ENCODE measurements around the gene RIMS4.

RIMS4 gene

DNA sequence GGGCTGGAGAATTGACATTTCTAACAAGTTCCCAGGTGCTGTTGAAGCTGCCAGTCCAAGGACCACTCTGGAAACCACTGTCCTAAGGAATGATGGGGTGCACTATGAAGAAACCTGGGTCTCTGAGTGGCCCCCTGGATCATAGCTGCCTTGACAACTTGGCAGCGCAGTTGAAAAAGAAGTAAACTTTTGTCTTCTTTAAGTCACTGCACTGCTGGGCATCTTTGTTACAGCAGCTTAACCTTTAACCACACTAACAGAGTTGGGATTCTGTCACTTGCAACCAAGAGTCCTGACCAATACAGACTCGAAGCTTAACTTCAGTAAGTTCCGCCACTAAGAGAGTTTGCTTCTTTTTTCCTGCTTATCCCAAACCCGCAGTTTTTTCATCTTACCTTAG, 73.2 kb downstream of the RIMS4 start:
- DNase-seq = no peak

DNA sequence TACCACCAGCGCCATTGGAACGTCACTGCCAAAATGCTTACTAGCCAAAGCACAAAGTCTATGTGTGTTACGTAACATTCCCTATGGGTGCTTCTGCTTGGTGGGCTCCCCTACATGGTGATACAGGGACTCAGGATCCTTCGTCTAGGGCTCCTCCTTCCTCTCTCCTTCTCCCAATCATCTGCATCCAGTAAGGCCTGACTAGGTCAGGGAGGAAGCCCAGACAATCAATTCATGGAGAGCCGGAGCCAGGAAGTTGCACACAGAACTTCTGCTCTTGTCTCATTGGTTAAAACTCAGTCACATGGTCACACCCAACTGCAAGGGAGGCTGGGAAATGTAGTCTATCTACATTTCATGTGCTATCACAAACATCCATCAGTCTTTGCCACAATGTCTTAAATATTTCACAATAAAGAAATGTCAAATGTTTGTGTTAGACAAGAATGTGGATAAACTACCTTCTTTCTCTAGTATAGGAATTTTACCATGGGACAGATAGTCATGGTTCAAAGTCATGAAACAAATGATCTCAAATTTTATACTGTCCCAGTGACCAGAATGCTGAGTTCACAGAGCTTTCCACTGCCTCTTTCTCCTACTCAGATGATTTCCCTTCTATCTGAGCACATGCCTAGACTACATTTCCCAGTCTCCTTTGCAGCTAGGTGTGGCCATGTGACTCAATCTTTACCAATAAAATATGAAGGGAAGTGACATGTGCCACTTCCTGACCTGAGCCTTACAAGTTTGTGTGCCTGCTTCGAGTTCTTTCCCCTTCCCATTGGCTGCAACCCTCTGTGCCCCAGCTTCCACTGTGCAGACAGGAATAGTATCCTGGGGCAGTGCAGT, 74.0 kb downstream of the RIMS4 start:
- DNase-seq = no peak

DNA sequence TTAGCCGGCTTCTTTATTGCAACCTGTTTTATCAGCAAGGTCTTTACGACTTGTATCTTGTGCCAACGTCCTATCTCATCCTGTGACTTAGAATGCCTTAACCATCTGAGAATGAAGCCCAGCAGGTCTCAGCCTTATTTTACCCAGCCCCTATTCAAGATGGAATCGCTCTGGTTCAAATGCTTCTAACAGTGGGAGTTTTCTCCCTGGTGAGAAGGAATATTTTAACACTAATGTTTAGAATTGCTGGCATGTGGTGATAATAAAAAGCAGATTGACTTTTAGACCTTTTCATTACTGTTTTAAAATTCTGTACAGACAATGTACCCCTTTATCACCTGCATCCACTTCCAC, 74.6 kb downstream of the RIMS4 start:
- DNase-seq = no peak

GRCh38 chr20:44734938-44735337, 75.4 kb downstream of the RIMS4 start:
- no peak for DNase-seq

DNA sequence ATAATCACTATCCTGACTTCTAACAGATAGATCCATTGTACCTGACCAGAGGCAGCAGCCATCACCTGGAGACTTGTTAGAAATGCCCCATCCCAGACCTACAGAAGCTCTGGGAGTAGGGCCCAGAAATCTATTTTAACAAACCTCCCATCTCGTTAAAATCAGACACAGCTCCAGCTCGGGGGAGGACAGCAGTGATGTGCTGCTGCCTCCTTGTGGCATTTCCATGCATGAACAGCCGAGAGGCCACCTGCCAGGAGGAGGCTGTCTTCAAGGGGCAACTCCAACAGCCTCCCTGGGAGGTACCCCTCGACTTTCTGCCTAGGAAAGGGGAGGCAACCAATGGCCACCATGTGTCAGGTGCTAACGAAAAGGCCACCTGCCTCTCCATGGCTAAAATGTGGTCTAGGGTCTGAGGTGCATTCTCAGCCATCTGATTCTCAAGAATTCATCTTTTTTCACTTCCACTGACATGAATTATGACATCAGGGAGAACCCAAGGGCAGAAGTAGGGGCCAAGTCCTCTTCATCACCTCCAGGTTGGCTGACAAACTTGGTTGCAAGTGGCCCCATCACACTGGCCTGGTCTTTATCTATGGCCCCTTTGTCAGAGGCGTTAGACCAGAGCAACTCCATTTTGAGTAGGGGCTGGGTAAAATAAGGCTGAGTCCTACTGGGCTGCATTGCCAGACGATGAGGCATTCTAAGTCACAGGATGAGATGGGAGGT, 76.8 kb downstream of the RIMS4 start:
- no peak for DNase-seq

DNA sequence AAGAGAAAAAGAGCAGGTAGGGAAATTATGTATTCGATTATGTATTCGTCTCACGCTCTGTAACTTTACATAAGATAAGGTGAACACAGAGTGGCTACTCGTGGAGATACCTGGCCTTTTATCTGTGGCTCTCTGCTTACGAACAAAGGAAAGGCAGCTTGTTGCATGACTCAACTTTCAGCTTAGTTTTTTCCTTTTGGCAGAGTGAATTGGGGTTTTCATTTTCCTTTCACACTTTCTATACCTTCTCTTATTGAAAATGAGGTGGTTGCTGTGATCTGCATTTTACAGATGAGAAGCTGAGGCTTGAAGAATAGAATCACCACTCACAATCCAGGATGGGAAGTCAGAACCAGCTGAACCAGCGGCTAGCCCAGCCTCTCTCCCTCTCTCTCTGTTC, 78.0 kb downstream of the RIMS4 start:
- no peak for DNase-seq

DNA sequence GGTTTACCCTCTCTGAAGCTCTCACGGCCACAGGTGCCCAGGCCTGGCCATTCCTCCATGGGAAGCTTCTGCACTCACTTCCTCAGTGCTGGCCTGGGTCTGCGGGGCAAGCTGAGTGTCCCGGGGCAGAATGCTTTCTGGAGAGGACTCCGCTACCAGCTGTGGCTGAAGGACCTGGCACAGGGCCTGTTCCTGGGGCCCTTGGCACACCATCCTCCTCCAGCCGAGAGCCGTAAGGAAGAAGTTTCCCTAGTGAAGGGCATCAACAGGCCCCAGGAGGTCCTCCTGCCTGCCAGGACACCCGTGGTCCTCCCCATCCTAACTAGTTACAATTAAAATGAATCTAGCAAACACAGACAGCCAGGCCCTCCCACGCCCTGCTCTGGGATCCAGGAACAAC, 78.7 kb downstream of the RIMS4 start:
- no peak for DNase-seq

DNA sequence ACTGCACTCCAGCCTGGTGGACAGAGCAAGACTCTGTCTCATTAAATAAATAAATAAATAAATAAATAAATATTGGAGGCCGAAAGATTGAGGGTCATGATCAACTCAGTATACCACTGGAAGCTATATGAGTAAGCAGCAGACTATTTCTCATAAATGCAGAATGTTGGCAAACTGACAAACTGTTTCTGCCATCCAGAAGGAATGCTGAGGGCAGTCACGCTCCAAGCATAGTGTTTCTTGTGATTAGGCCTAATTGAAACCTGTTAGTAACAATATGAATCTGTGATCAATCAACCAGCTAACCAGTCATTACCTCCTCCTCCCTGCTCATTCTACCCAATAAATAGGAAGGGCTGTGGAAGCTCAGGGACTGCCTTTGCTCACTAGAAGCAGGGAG, 79.9 kb downstream of the RIMS4 start:
- DNase-seq = no peak

DNA sequence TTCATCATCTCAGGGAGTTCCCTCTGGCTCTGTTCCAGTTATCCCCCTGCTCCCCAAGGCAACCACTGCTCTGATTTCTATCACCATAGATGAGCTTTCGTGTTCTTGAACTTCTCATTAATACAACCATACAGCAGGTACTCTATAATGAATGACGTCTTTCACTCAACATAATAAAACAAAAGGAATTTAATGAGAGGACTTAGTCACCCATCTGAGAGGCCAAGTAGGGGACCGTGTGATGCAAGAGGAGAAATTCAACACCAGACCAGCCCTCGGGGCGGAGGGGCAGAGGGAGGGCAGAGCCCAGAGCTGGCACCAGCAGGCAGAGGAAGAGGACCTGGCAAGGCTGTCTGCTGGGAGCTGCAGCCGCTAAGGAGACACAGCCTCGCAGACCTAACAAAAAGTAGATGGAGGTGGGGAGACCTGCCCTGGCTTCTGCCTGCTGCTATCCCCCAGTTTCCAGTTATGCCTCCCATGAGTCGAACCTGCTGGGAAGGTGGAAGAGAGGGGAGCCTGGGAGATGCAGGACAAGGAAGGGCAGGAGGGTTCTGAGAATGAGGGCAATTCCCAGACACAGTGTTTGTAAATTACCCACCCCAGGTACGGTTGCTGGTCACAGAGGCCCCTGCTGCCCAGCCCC, 81.4 kb downstream of the RIMS4 start:
- no peak for DNase-seq

GRCh38 chr20:44727651-44728050, 82.7 kb downstream of the RIMS4 start:
- no peak for DNase-seq

GRCh38 chr20:44727039-44727438, 83.3 kb downstream of the RIMS4 start:
- DNase-seq = no peak

DNA sequence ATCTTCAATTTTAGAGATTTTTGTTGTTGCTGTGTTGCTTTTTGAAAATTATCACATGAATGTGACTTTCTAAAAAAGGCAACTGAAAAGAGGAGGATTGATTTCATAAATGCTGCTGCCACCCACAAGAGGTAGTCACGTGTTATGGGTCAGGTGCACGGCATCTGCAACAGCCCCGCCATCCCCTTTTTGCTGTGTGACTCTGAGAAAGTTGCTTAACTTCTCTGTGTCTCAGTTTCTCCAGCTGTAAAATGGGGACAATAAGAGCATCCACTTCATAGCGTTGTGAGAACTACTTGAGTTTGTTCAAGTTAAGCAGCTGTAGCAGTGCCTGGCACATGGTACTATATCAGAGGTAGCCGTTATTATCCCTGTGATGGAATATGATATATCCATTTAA, 84.5 kb downstream of the RIMS4 start:
- no peak for DNase-seq

DNA sequence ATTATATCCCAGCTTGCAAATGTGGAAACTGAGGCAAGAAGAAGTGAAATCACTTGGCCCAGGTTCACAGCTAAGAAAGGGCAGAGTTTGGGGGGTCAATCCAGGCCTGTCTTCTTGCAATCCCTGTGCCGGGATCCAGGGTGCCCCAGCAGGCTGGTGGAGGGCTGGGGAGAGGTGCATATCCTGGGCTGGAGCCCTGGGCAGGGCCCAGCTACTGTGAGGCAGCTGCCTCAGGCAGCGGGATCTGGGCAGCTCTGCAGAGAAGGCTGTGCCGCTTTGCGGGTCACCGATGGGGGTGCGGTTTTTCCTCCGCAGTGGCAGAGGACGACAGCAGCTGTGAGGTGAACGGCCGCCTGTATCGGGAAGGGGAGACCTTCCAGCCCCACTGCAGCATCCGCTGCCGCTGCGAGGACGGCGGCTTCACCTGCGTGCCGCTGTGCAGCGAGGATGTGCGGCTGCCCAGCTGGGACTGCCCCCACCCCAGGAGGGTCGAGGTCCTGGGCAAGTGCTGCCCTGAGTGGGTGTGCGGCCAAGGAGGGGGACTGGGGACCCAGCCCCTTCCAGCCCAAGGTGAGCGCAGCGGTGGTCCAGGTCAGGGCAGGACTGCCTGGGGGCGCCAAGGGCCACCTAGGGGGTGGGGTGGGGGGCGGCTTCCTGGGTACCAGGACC, 85.8 kb downstream of the RIMS4 start:
- no peak for DNase-seq

DNA sequence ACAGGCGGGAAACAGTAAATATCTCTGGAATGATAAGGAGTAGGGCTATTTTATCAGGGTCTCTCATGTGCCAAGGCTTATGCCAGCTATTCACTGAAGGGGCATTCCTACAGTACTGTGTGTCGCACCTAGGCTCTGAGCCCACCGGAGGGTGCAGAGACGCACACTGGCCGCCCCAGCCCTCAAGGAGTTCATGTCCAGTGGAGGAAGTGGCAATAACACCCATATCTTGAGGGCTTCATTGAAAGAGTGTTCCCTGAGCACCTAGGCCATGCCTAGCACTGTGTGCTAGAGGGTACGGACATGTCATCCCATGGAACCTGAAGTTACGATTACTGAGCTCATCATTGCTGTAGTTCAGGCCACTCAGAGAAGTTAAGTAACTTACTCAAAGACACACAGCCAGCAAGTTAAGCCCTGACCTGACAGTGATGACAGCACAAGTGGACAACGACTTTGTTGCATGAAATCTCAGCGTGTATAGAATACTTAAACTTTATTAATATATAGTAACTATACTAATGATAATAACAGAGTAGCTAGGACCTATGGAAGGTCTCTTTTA, 86.5 kb downstream of the RIMS4 start:
- no peak for DNase-seq

DNA sequence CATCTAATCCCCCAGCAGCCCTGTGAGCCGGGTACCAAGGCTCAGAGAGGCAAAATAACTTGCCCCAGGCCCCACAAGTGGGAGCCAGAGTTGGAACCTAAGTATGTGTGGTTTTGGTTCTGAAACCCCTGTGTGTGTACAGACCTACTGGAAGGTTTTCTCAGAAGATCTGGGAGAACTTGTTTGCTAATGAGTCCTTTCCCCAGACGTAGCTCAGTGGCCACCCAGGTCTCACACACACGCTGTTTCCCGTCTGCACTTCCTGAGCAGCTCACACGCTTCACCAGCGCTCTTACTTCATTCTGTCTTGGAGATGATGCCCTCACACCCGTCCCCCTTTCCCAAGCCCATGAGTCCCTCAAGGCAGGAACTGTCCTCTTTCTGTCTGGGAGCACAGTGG, 87.0 kb downstream of the RIMS4 start:
- DNase-seq = no peak

- no peak for DNase-seq
These were observed 87.4 kb downstream of the RIMS4 start for GRCh38 chr20:44722990-44723389.

- no peak for DNase-seq
These were observed 88.6 kb downstream of the RIMS4 start for GRCh38 chr20:44721785-44722054.

DNA sequence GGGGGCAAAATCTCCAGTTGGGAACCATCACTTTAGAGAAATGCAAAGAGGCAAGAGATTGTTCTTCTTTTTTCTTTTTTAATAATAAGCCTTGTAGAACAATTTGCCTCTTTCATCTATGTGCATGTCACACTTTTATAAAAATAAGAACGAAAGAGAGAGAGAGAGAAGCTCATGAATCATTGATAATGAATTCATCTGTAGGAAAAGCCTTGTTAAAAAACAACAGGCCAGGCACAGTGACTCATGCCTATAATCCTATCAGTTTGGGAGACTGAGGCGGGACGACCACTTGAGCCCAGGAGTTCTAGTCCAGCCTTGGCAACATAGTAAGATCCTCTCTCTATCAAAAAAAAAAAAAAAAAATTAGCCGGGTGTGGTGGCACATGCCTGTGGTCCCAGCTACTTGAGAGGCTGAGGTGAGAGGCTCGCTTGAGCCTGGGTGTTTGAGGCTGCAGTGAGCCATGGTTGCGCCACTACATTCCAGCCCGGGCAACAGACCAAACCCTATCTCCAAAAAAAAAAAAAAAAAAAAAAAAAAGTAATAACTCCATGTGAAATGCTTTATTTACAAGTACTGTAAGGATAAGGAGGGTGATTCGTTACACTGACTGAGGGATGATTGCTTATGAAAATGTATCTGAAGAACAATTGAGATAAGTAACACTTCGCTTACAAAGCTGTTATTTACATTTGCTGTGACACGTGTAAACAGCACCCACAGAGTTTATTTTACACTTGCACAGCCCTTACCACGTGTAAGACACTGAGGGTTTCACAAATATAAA, 89.2 kb downstream of the RIMS4 start:
- DNase-seq = no peak

DNA sequence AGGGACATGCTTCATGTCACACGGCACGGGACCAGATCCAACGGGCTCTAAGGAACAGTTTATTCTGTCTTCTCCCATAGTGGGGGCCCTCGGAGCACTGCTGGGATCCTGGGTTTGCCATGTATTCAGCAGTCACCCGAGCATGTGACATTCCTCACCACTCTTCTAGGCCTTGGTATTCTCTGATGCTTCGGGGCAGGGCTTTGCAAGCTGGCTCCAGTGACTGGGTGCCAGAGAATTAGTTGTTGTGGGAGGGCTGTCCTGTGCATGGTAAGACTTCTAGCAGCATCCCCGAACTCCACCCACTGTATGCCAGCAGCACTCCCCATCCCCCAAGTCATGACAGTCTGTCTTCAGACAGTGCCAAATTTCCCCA, 89.7 kb downstream of the RIMS4 start:
- no peak for DNase-seq

- DNase-seq = no peak
These were observed 90.5 kb downstream of the RIMS4 start for GRCh38 chr20:44719841-44720240.

GRCh38 chr20:44717986-44718385, 92.4 kb downstream of the RIMS4 start:
- DNase-seq = no peak

- DNase-seq = no peak
These were observed 93.8 kb downstream of the RIMS4 start for GRCh38 chr20:44716309-44717106.

Data from activated gamma-delta T cell (primary cell).